Measurements from ENCODE around the gene GFOD2.

DNA sequence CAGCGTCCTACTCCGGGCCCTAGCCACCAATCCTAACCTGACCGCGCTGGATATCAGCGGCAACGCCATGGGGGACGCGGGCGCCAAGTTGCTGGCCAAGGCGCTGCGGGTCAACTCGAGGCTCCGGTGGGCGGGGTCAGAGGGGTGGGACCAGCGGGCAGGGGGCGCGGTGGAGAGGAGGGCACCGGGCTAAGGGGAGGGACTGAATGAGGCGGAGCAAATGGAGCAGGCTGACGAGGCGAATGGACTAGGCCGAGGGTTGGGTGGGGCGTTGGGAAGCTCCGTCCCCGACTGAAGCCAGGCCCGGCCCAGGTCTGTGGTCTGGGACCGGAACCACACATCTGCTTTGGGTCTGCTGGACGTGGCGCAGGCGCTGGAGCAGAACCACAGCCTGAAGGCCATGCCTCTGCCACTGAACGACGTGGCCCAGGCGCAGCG is 69.6 kb downstream of the GFOD2 start:
- TF ChIP-seq TFDP2 (CRISPR knock-in tag; IDR thresholded peaks at IDR 0.05), result no peak
- no peak for TF ChIP-seq PCBP1 (IDR thresholded peaks at IDR 0.05; ENCODE audit: borderline replicate concordance, low read depth, low read length)
- no peak for TF ChIP-seq STAT5B (CRISPR knock-in tag; IDR thresholded peaks at IDR 0.05)
